ENCODE results near the gene TPD52L3.

- TF ChIP-seq CTCF (IDR thresholded peaks at IDR 0.05) (no peak), POLR2A (IDR thresholded peaks at IDR 0.05) (no peak)
Observed at GRCh38 chr9:6355728-6356127, 27.6 kb downstream of the TPD52L3 start.

All from uterus (tissue), 2 donors.